Measurements from ENCODE around the gene HCN3.

- TF ChIP-seq POLR2A (IDR thresholded peaks at IDR 0.05; ENCODE audit: low read length) (no peak), GATA1 (IDR thresholded peaks at IDR 0.05; ENCODE audit: low read depth, low read length) (no peak)
Measured at GRCh38 chr1:155324717-155325602, 47.7 kb downstream of the HCN3 start.

Data from erythroblast (primary cell).